Subcutaneous abdominal adipose tissue (tissue), 5 donors: ENCODE measurements around the gene KCNJ11.

ENCODE experiments used
- H3K27ac ChIP-seq: one replicate; pipeline ENCODE4 v1.7.0; 2013; ENCODE audit warnings: low read depth, mild to moderate bottlenecking, inconsistent platforms, low read length, moderate library complexity
- H3K27me3 ChIP-seq, 5 donors: one replicate each; pipeline ENCODE4 v1.7.0; 2013; ENCODE audit warnings: low read length in 5 of 5, inconsistent platforms in 1 of 5; ENCODE audit not compliant: control insufficient read depth in 5 of 5, insufficient read depth in 4 of 5
- H3K36me3 ChIP-seq, 5 donors: one replicate each; pipeline ENCODE4 v1.7.0; 2013; ENCODE audit warnings: low read length in 5 of 5; ENCODE audit not compliant: control insufficient read depth in 5 of 5, insufficient read depth in 5 of 5
- H3K4me1 ChIP-seq, 5 donors: one replicate each; pipeline ENCODE4 v1.7.0; 2013; ENCODE audit warnings: low read length in 5 of 5, mild to moderate bottlenecking in 3 of 5, moderate library complexity in 1 of 5; ENCODE audit not compliant: control insufficient read depth in 5 of 5, insufficient read depth in 5 of 5
- H3K4me3 ChIP-seq, 5 donors: one replicate each; pipeline ENCODE4 v1.7.0; 2013; ENCODE audit warnings: low read length in 5 of 5, low read depth in 1 of 5
- H3K9ac ChIP-seq, 5 donors: one replicate each; pipeline ENCODE4 v1.7.0; 2013; ENCODE audit warnings: low read length in 5 of 5, mild to moderate bottlenecking in 4 of 5, moderate library complexity in 3 of 5
- H3K9me3 ChIP-seq, 5 donors: one replicate each; pipeline ENCODE4 v1.7.0; 2013; ENCODE audit warnings: low read length in 5 of 5; ENCODE audit not compliant: control insufficient read depth in 5 of 5
- donor health status: healthy.
- donor health status: healthy.
- donor health status: healthy.
- donor health status: healthy.
- donor health status: healthy.

Gene KCNJ11

DNA sequence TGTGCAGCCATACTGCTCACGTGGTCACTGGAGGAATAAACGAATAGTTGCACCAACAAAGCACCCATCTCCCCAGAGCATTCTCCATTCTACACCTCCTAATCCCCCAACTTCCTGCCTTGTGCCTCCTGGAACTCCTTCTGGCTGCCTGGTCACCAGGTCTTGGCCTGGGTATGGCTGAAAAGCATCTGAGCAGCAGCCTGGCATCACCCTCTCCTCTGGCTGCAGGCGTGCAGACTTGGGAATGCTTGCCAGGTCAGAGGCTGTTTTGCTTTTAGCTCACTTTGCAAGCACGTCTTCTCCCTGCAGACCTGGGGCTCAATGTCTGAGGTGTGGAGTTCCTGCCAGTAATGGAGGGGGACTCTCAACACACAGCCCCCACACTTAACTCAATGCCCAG lies 33.3 kb upstream of the KCNJ11 start:
- H3K4me1 ChIP-seq: no peaks in the 10 kb centered on the region
- H3K27ac ChIP-seq: no peak overlapping the region
- H3K9me3 ChIP-seq: no peaks in the 10 kb centered on the region
- no peaks in the 10 kb centered on the region for H3K36me3 ChIP-seq
- H3K4me3 ChIP-seq: no peak overlapping the region
- H3K9ac ChIP-seq: no peak overlapping the region
- peaks cover 0 to 11% (median 6%) of the 10 kb centered on the region in 5 donors for H3K27me3 ChIP-seq

DNA sequence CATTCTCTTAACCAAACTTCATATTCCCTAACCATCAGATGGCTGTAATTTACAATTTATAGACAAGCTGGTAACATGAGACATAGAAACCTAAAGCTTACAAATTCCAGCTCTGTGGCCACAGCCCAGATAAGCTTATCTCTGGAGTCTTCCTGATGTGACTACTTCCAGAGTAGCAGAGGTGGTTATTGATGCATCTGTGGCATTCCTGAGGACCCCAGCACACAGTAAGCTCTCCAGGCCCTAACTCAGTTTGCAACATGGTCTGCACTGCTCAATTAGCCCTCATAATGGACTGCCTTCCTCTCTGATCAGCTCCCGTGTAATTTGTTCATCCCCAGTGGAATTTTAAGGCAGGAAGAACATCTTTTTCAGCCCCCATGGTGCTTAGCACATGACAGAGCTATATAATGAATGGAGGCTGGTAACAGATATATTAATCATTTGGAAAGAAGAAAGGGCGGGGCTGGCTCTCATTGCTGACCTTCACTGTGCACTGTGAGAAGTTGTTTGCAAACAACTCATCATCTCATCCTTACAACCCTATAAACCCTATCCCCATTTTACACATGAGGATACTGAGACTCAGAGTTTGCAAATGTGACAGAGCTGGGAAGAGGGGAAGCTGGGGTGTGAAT lies 30.1 kb upstream of the KCNJ11 start:
- Histone ChIP-seq H3K9me3 (no peaks in the 10 kb centered on the region), H3K27me3 (peaks cover 5 to 16% (median 6%) of the 10 kb centered on the region in 5 donors), H3K4me3 (no peak overlapping the region), H3K27ac (no peak overlapping the region), H3K9ac (no peak overlapping the region), H3K36me3 (no peaks in the 10 kb centered on the region), H3K4me1 (no peaks in the 10 kb centered on the region)

DNA sequence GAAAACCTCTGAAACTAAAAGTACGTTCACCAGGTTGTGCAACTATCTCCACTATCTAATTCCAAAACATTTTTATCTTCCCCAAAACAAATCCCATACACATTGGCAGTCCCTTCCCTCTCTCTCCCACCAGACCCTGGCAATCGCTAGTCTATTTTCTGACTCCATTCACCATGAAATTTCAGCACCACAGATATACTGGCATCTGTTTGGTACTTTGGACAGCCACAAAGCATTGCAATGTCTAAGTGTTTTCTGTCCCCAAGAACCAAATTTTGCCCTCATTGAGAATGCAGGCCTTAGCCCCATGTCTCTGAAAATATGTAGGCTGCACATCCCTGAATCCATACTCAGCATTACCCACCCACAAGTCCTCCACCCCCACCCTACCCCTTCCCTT lies 28.0 kb upstream of the KCNJ11 start:
- Histone ChIP-seq H3K27me3 (peaks cover 5 to 16% (median 6%) of the 10 kb centered on the region in 5 donors), H3K9ac (no peak overlapping the region), H3K27ac (no peak overlapping the region), H3K9me3 (no peaks in the 10 kb centered on the region), H3K4me3 (no peak overlapping the region), H3K4me1 (peaks cover 0 to 1% (median 0%) of the 10 kb centered on the region in 5 donors), H3K36me3 (no peaks in the 10 kb centered on the region)

DNA sequence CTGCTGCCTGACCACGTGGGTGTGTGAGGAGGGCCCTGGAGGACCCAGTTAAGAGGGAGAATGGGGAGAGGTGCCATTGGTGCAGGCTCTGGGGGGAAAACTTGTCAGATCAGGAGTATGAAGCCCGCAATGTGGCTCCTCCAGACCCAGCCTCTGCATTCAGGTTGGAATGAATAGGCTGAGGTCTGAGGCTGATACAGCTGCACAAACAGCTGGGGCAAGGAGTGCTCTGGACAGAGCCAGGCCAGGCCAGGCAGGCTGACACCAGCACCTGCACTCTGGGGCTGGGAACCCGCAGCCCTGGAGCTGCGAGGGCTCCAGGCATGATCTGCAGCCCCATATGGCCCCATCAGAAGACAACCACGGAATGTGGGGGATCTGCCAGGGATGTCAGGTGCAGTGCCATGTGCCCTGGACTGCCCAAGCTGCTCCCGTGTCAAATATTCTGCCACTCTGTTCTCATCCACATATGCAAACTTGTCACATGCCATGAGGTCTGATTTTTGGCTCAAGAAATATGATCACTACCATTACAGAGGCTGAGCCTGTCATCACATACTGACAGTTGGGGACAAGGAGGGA lies 27.2 kb upstream of the KCNJ11 start:
- H3K36me3 ChIP-seq: no peaks in the 10 kb centered on the region
- H3K27ac ChIP-seq: no peak overlapping the region
- H3K9ac ChIP-seq: no peak overlapping the region
- H3K4me1 ChIP-seq: peaks cover 0 to 10% (median 3%) of the 10 kb centered on the region in 5 donors
- no peak overlapping the region for H3K4me3 ChIP-seq
- H3K9me3 ChIP-seq: no peaks in the 10 kb centered on the region
- peaks cover 0 to 16% (median 6%) of the 10 kb centered on the region in 5 donors for H3K27me3 ChIP-seq

DNA sequence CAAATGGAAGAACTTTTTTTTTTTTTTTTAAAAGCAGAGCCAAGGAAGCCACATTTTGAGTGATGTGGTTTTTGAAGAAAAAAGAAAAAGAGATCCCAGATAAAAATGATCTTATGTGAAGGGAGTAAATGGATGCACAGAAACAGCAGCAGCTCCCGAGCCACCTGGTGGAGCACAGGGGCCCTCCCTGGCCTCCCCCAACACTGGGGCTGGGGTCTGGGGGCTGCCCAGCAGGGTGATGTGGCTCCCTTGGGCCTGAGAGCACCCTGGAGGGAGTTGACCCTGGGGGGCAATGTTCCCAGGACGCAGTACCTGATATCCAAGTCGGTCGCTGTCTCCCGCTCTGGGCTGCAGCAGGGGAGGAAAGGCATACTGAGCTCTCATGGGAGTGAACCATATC lies 26.5 kb upstream of the KCNJ11 start:
- Histone ChIP-seq H3K27ac (no peak overlapping the region), H3K4me1 (peaks cover 0 to 16% (median 4%) of the 10 kb centered on the region in 5 donors), H3K27me3 (peaks cover 0 to 11% (median 6%) of the 10 kb centered on the region in 5 donors)

DNA sequence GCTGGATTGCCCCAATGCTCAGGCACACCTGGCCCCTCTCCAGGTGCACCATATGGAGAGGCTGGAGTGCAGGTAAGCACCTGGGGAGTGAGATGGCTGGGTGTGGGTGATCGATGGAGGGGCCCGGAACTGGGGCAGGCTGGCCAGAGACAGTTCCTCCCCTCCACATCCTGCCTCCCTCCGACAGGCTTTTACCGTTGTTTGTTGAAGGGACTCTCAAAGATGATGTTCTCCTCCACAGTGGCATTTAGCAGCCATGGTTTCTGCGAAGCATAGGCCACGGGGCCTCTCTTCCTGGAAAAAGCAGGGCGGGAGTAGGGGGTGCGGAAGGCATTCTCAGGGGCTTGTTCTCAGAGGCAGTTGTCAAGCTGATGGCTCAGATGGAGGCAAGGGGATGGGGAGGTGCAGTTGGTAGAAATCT lies 25.9 kb upstream of the KCNJ11 start:
- Histone ChIP-seq H3K36me3 (no peaks in the 10 kb centered on the region), H3K4me3 (no peak overlapping the region), H3K27me3 (peaks cover 0 to 8% (median 3%) of the 10 kb centered on the region in 5 donors), H3K27ac (no peak overlapping the region), H3K4me1 (peaks cover 0 to 17% (median 4%) of the 10 kb centered on the region in 5 donors), H3K9me3 (no peaks in the 10 kb centered on the region), H3K9ac (no peak overlapping the region)

More for the DNA sequence above, 26.5 kb upstream of the KCNJ11 start:
- Histone ChIP-seq H3K36me3 (no peaks in the 10 kb centered on the region), H3K4me3 (no peak overlapping the region), H3K9me3 (no peaks in the 10 kb centered on the region), H3K9ac (no peak overlapping the region)

DNA sequence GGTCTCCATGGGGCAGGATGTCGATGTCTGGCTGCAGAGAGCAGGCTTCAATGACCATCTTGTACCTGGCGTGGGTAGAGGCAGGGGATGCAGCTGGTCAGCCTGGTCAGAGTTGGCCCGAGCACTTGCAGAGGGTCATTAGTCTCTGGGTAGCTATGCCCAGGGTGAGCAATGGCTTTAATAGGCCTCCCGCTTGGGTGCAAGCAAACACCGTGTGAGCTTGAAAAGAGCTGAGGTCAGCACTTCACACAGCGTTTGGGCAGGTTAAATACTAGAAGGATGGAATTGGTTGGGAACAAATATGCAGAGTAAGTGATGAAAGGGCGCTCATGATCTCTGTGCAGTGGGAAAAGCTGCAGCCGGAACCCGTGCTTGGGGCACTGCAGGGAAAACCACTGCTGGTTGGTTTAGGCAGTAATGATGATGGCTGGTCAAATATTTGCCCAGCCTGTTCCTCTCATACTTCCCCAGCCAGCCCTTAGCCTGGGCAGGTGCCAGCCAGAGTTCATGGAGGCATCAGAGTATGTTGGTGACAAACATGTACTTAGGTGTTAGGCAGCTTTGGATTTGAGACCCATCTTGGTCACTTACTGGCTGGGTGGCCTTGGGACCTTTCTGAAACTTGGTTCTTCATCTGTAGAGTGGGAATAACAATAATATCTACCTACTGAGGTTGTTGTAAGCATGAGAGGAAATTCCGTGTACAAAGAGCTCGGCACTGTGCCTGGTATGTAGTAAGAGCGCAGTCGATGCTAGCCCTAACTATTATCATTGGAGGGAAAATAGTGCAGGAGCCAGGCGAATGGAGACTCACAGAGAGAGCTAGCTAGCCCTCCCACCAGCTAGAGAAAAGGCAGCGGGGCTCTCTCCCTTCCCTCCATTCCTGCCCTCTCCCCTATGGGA lies 25.2 kb upstream of the KCNJ11 start:
- no peaks in the 10 kb centered on the region for H3K9me3 ChIP-seq
- H3K27ac ChIP-seq: no peak overlapping the region
- H3K27me3 ChIP-seq: peaks cover 0 to 8% (median 3%) of the 10 kb centered on the region in 5 donors
- peaks cover 0 to 17% (median 4%) of the 10 kb centered on the region in 5 donors for H3K4me1 ChIP-seq
- no peaks in the 10 kb centered on the region for H3K36me3 ChIP-seq
- no peak overlapping the region for H3K4me3 ChIP-seq
- no peak overlapping the region for H3K9ac ChIP-seq

DNA sequence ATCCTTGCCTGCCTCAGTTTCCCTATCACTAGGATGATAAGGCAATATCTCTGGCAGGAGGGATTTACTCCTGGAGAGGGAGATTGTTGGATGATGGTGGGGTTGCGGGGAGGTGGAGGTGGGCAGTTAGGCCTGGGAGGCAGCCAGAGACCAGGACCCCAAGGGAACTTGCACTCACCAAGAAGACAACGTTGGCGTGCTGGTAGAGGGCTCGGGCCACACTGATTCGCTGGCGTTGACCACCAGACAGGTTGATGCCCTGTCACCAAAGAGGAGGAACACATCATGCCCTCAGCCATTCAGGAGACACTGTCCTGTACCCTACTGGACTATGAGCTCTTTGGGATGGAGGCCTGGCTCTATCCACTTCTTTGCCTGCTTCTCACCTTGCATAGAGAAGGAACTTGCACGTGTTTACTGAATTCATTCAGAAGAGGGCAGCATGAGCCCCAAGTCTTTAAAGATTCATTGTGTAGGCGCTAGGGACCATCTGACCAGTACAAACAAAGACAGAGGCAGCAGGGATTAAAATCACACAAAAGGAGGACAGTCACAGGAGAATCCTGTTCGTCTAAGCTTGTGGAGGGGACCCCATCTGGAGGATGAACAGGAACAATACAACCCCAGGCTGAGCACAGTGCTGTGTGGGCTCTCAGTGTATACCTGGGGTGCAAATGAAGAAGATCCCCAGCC lies 24.2 kb upstream of the KCNJ11 start:
- H3K4me3 ChIP-seq: no peak overlapping the region
- no peak overlapping the region for H3K27ac ChIP-seq
- peaks cover 0 to 8% (median 0%) of the 10 kb centered on the region in 5 donors for H3K27me3 ChIP-seq
- H3K4me1 ChIP-seq: peaks cover 0 to 17% (median 4%) of the 10 kb centered on the region in 5 donors
- no peak overlapping the region for H3K9ac ChIP-seq
- no peaks in the 10 kb centered on the region for H3K9me3 ChIP-seq
- H3K36me3 ChIP-seq: no peaks in the 10 kb centered on the region

DNA sequence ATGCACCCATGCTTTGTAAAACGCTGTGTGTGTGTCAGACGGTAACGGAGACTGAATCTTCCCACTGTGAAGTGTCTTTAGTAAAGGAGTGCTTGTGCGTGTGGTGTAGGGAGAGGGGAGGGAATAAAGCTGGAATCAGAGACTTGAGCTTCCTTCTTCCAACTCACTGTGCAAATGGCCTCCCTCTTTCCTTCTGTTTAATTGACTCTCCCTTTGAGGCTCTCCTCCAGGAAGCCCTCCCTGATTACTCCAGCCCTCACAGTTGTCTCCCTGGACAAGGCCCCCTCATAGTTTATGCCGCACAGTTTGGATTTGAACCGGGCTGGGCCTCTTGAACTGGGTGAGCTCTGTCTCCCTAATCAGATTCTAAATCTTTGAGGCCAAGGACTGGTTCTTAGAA lies 23.0 kb upstream of the KCNJ11 start:
- no peak overlapping the region for H3K9ac ChIP-seq
- no peak overlapping the region for H3K4me3 ChIP-seq
- H3K27ac ChIP-seq: no peak overlapping the region
- no peaks in the 10 kb centered on the region for H3K36me3 ChIP-seq
- peaks cover 0 to 8% (median 0%) of the 10 kb centered on the region in 5 donors for H3K27me3 ChIP-seq
- peaks cover 2 to 25% (median 6%) of the 10 kb centered on the region in 5 donors for H3K4me1 ChIP-seq
- H3K9me3 ChIP-seq: no peaks in the 10 kb centered on the region
